NCI-H446 (cell line): ENCODE results near the gene FMN1.
"Not testable (repeated sequence)": the region's sequence is repeated elsewhere in the genome, so short reads cannot be mapped to it uniquely, and the experiment has no call there.

ENCODE experiments used
- DNase-seq, 2 experiments: peaks; one replicate each; lab custom pipeline; 2025; lab: John Stamatoyannopoulos, UW

The FMN1 gene

DNA sequence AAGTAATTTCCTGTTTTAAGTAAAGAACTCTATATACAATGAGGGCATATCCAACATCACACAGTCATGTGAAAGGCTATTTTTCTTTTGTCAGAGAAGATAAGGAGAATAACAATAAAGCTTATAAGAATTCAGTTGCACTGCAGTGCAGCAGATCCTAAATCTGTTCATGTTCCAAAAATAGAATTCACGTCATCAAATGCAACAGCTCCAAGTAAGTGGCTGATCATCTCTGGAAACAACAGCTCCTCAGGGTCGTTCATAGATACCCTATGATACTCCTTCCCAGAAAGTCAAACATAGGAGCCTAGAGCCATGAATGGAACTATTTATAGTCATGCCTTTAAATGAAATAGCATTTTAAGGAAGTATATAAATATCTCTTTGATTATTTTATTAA lies 100.2 kb downstream of the FMN1 start:
- no peak for DNase-seq

DNA sequence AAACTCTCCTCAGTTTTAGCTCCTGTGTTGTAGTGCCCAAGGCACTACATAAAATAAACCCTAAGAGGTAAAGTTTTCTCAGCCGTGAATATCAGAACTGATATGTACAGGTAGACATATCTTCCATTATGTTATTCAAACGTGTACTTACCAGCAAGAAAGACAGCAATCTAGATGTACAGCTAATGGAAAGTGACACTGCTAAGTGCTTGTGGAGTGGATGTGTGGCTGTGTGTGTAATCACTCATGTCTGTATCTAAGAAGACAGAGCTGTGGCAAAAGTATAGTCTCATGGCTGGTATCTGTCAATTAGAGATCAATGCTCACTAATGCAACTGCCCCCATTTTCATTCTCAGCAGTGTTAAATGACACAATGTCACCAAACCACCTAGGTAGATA lies 101.3 kb downstream of the FMN1 start:
- no peak for DNase-seq

DNA sequence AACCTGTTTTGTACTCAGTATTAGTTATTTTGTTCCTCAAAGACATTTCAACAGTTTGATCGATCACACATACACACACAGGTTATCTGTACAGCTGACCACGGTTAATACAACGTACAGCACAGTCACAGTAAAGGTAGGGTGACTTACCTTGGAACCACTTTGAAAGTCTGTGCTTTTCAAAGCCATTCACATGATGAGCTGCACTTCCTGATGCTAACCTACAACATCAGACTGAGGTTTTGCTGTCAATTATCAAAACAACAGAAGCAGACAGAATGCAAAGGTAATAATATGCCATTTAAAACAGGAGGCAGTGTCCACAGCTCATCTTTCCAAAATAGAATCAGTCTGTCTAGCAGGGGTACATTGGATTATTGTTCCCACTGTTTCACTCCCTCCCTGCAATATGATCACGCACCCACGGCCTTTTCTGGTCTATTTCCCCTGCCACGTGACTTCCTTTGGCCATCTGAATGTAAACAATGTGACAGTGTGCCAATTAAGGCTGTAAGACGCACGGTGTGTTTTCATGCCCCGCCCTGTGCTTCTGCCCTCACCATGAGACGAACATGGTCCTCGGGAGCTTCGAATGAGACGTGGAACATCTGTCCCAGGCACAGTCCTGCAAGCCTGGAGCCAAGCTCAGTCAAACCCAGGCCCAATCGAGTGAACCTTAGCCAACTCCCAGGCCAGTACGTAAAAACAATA lies 102.4 kb downstream of the FMN1 start:
- DNase-seq = no peak

DNA sequence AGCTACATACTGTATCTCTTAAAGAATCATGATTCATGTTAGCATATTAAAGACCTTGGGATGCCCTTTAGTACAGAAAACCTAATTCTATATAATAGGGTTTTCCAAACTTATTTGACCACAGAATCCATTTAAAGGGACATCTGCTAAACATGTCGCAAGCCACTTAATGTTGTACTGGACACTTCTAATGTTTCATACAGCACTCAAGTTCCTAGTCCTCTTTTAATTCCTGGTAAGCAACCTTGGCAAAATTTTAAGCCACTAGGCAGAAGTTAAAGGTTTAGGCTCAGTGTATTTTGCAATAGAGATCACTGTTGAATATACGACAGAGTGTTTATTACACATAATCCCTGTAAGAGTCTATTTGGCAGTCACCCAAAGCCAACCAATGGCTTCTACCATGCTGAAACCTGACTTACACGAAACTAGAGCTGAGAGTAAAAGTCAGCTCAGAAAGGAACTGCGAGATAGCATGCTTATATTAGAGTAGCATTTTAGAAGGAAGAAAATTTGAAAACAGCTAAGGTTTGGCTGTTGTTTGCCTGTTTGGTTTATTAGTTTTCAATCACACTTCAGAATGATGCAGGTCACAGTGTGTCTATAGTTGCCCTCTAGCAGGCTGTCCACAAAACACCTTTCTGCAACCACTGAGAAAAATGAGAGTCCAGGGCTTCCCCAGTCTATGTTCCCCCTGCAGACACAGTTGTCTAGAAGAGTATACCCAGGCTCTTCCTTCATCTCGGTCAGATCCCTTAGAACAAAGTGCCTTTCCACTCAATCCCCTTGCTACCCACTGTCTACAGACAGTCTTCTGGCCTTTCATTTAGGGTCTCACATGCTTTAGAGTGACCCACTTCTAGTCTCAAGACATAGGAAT lies 104.4 kb downstream of the FMN1 start:
- no peak for DNase-seq

DNA sequence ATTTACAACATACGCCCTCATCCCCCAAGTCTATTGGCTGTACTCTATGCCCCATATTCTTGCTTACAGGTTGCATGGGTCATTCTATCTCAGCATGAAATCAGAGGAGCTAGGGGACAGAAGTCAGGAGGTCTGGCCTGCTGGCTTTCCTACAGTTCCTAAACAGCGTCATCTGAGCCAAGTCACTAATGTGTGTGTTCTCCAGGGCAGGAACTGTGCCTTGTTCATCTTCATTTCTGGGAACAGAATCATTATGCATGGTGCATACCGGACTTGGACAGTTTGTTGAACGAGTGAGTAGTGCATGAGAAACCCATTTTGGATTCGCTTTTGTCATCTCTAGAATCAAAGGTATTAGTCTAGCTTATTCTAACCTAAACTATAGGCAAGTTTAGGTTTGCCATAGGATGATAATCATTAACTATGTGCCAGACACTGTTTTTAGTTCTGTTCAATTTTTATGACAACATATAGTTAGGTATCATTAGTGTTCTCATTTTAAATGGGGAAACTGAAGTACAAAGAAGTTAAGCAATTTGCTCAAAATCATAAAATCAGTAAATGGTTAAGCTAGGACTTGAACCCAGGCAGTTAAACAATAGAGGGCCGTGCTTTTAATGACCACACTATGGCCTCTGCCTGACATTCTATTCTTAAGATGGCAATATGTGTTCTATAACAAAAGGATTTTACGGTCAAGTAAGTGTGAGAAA lies 105.2 kb downstream of the FMN1 start:
- DNase-seq = no peak

DNA sequence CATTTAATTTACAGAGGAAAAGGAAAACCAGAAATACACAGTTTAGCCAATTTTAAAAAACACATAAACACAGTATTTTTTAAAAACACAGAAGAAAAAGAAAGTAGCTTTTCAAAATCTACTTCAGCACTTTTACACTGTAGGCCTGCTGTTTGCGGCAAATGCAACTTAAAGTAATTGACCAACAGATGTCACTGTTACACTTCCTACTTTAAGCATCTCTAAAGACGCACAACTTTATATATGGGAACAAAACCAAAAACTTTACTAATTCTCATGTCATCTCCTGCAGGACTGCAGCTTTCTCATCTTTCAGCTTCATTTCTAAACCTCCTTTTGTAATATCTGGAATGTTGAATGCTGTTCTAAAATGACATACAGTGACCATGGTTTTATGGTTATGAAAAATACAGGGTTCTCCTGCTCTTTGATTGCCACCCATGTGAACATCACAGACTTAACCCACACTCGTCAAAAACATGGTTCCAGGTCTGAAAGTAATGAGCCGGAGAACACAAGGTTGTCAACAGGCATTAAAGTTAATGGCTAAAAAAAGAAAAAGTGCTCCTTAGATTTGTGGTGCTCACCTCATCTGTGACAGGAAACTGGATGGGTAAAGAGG lies 107.9 kb downstream of the FMN1 start:
- DNase-seq = peak in 1 of 2 experiments; percentile 22

DNA sequence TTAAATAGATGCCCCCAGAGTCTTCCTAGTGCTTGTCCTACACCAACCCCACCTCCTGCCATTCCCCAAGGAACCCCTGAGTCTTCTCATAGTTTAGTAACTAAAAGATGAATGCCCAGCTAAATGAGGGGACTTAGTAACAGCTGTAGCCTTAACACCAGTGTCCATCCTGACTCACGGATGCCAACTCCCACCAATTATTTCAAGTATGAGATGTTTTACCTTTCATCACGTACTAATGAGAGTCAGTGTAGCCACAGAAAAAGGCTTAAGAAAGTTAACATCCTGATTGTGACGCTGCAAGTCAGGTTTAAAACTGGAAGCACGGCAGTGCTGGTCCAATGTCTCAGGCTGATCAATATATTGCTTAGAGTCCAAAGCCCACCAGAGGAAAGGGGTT lies 109.9 kb downstream of the FMN1 start:
- no peak for DNase-seq

DNA sequence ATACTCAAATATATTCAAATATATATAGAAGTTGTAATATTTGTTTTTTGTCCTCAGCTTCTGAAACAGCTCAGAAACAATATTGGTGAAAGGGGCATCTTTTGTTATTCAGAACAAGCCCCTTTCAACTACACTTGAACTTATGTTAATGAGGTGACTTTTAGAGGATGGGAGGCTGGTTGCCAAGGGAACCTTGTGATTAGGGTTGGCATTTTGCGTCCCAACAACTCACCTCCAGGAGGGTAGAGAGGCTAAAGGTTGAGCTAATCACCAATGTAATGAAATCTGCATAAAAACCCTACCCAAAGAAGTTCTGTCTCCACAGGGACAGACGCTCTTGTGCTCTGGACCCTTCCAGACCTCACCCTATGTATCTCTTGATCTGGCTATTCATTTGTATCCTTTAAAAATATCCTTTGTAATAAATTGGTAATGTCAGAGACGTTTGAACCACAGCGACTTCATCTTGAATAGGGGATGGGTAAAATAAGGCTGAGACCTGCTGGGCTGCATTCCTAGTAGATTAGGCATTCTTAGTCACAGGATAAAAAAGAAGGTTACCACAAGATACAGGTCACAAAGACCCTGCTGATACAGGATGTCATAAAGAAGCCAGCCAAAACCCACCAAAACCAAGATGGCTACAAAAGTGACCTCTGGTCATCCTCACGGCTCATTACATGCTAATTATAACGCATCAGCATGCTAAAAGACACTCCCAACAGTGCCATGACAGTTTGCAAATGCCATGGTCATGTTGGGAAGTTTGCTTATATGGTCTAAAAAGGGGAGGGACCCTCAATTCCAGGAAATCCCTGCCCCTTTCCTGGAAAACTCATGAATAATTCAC lies 111.1 kb downstream of the FMN1 start:
- no peak for DNase-seq

DNA sequence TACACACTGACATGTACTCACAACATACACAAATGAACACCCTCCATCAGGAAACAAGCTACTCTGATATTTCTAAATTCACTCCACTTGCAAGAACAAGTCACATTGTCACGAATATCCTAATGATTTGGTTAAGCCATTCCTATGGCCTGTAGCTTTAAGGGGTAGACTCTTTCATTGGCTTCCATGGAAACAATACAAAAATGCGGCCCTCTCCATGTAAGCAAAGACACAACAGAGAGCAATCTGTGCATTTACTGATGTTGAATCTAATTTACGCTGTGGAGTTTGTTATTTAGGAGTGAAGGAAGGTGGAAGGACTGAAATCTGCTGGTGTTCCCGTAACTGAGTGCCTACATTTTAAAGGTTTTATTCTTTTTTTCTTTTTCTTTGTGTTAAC lies 114.5 kb downstream of the FMN1 start:
- DNase-seq = no peak

DNA sequence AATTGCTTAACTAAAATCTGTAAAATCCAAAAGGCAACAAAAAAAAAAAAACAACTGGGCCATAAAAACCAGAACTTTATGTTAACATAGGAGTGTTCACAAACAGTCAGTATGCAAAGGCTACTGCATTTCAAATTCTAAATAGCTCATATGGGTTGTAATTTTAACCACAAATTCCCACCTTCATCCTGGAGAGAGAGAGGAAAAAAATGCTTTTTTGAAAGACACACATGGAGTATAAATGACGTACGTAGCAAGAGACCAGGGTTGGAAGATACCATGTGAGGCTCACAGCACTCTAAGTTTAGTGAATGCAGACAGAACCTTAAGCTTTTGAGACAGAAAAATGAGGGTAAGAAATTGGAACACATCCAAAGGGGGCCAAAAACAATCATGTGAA lies 115.9 kb downstream of the FMN1 start:
- no peak for DNase-seq

DNA sequence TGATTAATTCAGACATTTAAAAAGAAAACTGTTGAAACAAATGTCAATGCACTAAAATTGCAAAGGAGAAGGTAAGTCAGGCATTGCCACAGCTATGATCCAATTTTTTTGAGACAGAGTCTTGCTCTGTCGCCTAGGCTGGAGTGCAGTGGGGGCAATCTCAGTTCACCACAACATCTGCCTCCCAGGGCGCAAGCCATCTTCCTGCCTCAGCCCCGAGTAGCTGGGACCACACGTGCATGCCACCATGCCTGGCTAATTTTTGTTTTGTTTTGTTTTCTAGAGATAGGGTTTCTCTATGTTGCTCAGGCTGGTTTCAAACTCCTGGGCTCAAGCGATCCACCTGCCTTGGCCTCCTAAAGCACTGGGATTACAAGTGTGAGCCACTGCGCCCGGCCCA lies 117.6 kb downstream of the FMN1 start:
- DNase-seq = no peak

DNA sequence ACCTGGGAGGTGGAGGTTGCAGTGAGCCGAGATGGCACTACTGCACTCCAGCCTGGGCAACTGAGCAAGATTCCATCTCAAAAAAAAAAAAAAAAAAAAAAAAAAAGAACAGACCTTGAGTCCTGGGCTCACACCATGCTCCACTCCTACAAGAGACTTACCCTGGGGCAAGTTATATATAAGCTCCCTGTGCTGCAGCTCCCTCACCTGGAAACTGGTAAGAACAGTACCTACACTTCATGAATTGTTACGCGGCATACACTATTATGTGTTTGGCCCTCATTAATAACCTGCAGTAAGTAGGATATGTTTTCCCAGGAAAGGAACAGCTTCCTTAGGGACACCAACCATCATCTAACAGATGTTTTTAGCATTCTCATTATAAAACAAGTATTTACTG lies 119.6 kb downstream of the FMN1 start:
- DNase-seq = no peak

DNA sequence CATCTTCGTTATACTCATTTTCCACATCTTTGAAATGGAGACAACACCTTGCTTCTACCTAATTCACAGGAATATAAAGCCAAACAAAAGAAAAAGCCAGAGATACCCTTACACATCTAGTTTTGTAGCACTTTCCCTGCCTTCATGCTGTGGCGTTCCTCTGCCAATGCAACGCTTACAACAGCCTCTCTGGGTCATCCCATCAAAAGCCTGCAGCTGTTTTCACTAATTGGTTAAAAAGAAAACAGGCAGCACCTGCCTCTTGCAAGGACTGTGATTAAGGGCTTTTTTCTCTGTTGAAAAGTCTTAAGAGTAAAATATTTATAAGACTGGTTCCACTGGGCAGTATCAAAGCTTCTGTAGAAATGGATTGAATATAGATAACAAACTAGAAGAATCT lies 120.3 kb downstream of the FMN1 start:
- DNase-seq = no peak

DNA sequence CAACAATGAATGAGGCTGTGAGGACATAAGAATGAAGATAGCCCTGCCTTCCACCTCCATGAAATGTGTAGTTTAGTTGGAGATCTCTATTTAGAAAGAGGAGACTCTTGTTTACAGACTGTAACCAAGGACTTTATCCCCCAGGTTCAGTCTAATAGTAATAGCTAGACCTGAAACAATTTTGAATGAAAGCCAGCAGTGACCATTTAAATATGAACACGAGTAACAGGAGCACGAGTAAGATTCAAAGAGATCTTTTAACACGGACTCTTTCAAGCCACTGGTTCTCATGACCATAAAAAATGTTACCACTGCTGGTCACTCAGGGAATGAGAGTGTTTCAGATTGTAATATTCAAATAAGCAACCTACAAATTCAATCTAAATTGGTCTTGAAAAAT lies 123.1 kb downstream of the FMN1 start:
- DNase-seq = no peak

DNA sequence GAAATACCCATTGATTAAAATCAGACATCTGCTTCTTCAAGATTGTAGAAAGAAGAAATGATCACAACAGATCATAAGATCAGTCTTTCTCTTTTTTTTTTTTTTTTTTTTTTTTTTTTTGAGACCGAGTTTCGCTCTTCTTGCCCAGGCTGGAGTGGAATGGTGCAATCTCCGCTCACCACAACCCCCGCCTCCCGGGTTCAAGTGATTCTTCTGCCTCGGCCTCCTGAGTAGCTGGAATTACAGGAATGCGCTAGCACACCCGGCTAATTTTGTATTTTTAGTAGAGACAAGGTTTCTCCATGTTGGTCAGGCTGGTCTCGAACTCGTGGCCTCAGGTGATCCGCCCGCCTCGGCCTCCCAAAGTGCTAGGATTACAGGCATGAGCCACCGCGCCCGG lies 124.6 kb downstream of the FMN1 start:
- DNase-seq = not testable (repeated sequence)

DNA sequence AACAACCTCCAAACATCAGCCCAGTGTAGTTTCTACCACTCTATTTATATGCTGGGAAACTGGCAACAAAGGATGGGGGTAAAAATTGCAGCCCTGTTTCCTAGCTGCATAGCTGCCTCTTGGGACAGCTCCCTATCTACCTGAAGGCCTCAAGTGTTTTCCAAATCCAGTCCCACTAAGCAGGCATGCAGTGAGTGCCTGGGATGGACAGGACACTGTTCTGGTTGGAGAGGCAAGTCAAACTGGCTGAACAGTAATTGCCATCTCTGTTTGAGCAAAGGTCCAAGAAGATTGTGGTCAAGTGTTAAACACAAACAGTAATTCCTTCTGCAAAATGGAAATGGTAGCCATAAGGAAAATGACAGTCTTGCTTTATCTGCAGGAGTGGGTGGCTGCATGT lies 125.4 kb downstream of the FMN1 start:
- no peak for DNase-seq

DNA sequence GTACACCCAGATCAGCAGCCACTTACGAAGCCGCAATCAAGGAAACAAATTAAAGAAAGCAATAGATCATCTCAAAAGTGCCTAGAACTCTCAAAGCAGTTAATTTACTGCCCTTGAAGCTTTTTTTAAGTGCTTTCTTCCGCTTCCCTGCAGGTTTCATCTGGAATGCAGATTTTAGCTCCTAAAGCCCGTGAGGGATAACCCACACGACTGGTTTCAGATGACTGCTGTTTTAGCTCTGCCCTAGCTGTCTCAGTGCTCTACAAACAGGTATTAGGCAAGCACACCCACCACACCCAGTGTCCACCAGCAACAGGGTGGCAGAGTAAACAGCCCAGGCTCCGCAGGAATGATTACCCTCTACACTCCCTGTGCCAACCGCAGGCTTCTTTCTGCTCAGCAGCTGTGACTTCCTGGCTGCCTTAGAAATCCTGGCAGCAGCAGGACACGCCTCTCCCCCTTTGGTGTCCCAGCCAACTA lies 126.0 kb downstream of the FMN1 start:
- no peak for DNase-seq

DNA sequence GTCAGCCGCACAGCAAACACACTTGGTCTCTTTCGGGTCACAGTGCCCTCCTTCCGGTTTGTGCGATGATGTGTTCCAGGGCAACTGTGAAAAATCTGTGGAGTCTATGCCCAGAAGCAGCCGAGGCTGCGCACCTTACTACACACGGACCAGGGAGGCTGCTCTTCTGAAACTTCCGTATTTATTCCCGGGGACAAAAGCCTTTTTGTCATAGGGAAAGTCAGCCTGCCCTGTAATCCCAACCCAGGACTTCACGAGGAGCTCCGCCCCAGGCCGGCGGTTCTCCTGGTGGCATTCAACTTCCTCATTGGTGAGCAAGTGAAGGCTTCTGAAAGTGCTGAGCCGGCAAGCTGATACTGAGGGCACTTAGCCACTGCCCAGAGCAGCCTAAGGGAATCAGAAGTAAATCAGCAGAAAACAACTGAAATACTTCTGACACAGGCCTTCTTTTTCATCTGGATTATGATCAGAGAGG lies 126.5 kb downstream of the FMN1 start:
- no peak for DNase-seq

DNA sequence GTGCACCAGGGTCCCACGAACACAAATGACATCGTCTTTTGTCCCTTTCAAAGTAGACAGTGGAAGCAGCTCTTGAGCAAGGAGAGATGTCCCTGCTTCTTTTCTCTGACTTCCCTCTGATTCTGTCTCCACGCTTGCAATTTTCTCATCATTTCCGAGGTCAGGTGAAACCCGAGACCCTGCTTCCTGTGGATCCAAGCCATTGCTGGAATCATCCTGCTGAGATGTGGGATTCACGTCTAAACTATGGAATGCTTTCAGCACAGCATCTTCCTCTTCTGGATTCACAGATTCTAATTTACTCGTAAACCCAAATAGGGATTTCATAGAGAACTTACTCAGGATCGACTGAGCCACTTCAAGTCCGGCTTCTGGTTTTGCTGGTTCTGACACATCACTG lies 127.1 kb downstream of the FMN1 start:
- no peak for DNase-seq

DNA sequence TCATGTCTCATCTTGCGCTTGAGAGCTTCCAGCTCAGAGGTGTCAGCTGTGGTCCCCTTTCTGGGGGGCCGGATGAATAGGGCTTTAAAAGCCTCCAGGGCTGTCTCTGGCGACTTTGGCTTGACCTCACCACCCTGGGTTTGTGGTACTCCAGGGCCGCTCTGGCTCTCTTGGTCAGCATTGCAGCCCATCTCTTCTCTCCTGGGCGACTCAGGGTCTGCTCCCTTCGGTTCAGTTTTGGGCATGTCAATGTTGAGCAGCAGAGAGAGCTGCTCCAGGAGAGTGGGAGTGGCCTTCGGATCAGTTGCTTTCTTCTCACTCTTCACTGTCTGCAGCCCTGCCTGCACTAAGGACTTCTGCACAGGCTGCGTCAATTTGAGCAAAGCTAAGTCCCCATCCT lies 127.9 kb downstream of the FMN1 start:
- no peak for DNase-seq

DNA sequence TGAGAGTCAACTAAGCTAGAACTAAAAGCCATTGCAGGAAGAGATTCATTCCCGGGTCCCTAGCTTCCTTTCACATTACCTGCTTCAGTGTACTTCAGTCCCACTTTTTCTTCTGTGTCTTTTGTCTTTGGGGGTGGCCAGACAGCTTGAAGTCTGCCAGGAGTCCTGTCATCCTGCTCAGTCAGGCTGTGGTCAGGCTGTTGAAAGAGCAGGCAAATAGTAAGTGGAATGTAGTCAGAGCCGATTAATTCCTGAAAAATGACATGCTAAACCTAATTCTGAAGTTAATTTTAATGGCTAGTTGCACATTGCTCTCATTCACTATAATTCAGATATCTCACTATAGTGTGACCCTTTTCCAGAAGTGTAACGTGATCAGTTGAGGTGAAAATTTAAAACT lies 129.6 kb downstream of the FMN1 start:
- DNase-seq = no peak
